Fibroblast of pulmonary artery (primary cell): ENCODE measurements around the gene SDK1.

Experiments used
- DNase-seq: peaks from one replicate; pipeline ENCODE4 v3.0.0-alpha.2; 2010; ENCODE audit warnings: low read depth
- H3K4me3 ChIP-seq: replicated peaks from 2 replicates; pipeline ENCODE4 v1.5.1; 2011; ENCODE audit warnings: low read depth, mild to moderate bottlenecking, control low read depth, low read length, moderate library complexity
- TF ChIP-seq, protein P1 (sequence below): IDR thresholded peaks from 2 replicates; pipeline ENCODE4 v1.5.1; 2011; ENCODE audit warnings: mild to moderate bottlenecking, control low read depth, low read length, inconsistent platforms; ENCODE audit errors: missing control alignments

The SDK1 gene

DNA sequence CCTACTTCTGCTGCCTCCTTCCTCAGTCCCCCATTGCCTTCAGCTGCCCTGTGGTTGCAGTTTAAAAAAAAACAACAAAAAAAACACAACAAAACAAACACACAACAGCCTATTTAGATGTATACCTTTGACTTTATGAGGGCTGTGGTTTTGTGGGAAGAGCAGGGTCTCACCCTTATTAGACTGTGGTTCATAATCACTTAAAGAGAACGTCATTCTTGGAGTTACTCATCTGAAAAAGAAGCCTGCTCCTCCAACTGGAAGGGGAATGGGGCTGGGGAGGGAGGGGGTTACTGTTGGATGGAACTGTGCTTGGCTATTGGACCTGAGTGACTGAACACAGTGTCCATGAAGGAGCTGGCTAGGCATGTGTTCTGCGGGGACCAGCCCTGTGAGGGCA, 48.1 kb downstream of the SDK1 start:
- no peak for DNase-seq

DNA sequence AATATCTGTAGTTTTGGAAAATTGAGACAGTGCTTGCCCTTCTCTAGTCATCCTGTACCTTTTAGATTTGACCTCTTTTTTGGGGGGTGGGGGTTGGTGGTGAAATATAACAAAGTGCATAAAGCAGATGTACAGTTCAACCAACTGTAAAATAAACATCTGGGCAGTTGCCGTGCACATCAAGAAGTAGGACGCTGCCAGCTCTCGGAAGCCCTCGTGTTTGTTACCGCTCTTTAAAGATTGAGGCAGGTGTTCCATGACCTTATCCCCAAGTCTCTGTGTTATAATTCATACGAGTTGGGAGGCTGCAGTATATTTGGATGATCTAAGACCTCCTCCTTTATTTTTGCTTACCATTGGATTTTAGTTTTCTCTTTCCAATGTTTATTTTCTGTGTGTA, 55.1 kb downstream of the SDK1 start:
- no peak overlapping the region for H3K4me3 ChIP-seq
- TF ChIP-seq, protein P1, sequence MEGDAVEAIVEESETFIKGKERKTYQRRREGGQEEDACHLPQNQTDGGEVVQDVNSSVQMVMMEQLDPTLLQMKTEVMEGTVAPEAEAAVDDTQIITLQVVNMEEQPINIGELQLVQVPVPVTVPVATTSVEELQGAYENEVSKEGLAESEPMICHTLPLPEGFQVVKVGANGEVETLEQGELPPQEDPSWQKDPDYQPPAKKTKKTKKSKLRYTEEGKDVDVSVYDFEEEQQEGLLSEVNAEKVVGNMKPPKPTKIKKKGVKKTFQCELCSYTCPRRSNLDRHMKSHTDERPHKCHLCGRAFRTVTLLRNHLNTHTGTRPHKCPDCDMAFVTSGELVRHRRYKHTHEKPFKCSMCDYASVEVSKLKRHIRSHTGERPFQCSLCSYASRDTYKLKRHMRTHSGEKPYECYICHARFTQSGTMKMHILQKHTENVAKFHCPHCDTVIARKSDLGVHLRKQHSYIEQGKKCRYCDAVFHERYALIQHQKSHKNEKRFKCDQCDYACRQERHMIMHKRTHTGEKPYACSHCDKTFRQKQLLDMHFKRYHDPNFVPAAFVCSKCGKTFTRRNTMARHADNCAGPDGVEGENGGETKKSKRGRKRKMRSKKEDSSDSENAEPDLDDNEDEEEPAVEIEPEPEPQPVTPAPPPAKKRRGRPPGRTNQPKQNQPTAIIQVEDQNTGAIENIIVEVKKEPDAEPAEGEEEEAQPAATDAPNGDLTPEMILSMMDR, result no peak
- DNase-seq, result no peak

More for the DNA sequence above, 48.1 kb downstream of the SDK1 start:
- TF ChIP-seq, protein P1, result no peak
- H3K4me3 ChIP-seq, result no peak overlapping the region

DNA sequence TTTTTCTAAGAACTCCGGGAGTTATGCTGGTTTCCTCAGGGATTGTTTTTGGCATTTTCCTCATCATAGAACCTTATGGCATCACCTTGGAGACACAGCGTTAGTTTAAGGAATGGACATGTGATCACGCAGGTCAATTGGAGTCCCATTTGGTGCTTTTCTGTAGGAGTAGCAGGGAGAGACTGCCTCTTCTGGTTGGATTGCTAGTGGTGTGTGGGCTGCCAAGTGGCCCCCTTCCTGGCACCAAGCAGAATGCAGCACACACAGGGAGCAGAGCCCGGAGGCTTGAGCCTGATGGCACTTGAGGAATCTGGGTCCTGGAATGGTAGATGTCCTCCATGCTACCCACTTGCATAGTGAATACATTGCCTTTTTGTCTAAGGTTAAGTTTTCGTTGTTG, 57.9 kb downstream of the SDK1 start:
- no peak overlapping the region for H3K4me3 ChIP-seq
- no peak for DNase-seq
- TF ChIP-seq, protein P1, result no peak

DNA sequence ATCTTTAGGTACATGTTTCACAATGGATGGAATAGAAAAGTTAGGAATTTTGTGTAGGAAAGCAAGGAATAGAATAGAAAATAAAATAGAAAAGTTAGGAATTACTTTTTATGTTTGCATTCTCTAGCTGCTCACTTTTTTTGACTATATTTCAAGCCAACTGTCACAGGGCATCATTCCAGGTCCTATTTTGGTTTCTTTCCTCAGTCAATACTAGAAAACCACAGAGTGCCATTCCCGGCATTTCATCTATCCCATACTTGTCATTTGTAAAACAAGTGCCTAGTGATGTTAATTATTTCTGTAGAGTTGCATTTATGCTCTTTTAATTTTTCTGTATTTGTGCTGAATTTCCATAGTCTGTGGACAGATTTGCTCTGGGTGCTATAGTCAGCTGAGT, 66.2 kb downstream of the SDK1 start:
- TF ChIP-seq, protein P1, result no peak
- no peak for DNase-seq

DNA sequence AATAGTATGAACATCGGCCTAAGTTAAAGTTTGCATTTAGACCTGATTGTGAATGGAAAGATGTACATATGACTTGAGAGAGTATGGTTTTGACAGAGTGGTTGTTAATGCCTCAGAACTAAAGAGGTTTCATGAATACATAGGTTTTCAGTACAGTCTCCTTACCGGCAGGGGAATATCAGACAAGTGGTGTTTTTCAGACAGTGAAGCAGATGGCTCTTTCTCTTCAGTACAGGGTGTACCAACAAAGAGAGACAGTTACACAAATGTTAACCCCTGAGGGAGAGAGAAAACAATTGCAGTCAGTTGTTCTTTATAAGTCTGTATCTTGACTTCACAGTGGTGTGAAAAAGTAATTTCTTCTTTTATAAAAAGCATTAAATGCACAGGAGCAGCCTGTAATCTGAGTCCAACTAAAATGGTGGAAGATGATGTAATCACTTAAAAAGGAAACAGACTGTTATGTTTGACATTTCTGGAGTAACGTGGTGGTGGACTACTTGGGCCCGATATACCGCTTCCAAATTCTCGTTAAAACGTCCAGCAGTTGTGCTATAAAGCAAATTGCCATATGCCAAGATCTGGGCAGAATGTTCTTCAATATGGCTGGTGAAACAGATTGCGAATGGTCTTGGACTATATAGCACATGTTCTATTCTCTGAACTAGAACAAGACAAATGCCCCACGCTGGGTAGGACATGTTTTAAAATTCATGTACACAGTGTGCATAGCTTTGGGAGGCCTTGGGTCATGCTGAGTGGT, 69.2 kb downstream of the SDK1 start:
- TF ChIP-seq, protein P1, result no peak
- H3K4me3 ChIP-seq, result no peak overlapping the region
- DNase-seq, result no peak

More for the DNA sequence above, 66.2 kb downstream of the SDK1 start:
- H3K4me3 ChIP-seq, result no peak overlapping the region

DNA sequence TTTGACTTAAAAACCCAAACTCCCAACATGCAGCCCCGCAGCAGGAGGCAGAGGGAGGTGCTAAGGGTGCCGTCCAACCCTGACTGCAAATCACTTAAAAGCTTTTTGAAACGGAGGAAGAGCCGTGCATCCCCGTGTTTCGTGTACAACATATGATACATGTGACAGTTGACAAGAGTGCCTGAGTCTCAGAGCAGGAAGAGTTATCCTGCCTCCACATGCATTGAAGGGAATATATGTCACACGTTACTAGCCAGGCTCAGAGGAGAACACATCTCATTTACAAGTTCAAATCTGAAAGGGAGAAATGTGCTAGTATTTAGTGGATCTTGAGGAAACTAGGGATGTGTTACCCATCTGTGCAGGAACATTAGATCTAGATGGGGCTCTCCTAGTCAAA, 69.9 kb downstream of the SDK1 start:
- no peak overlapping the region for H3K4me3 ChIP-seq
- TF ChIP-seq, protein P1, result no peak
- DNase-seq, result no peak

DNA sequence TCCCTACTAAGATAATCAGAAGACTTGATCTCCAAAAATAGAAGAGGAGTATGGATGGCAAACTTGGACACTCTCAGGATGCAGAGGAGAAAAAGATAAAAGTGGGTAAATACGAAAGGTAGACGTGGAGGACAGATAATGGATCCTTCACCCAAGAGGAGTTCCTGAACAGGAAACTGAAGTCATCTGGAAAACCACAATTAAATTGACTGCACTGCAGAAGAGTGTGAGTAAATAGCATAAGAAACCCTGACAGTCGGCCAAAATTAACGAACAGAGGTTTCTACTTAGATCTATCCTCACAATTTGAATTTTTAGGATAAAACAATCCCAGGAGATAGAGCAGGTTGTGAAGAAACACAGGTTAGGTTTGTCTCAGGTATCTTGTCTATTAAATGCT, 70.5 kb downstream of the SDK1 start:
- H3K4me3 ChIP-seq, result no peak overlapping the region
- TF ChIP-seq, protein P1, result no peak
- DNase-seq, result no peak
